Globus pallidus (tissue), 1 donor: ENCODE results near the gene CDH4.
"Not testable (repeated sequence)": the region's sequence is repeated elsewhere in the genome, so short reads cannot be mapped to it uniquely, and the experiment has no call there.

ENCODE experiments used
- DNase-seq: peaks from one replicate; pipeline ENCODE4 v3.0.0-alpha.2; 2015; ENCODE audit warnings: low spot score

The CDH4 gene

DNA sequence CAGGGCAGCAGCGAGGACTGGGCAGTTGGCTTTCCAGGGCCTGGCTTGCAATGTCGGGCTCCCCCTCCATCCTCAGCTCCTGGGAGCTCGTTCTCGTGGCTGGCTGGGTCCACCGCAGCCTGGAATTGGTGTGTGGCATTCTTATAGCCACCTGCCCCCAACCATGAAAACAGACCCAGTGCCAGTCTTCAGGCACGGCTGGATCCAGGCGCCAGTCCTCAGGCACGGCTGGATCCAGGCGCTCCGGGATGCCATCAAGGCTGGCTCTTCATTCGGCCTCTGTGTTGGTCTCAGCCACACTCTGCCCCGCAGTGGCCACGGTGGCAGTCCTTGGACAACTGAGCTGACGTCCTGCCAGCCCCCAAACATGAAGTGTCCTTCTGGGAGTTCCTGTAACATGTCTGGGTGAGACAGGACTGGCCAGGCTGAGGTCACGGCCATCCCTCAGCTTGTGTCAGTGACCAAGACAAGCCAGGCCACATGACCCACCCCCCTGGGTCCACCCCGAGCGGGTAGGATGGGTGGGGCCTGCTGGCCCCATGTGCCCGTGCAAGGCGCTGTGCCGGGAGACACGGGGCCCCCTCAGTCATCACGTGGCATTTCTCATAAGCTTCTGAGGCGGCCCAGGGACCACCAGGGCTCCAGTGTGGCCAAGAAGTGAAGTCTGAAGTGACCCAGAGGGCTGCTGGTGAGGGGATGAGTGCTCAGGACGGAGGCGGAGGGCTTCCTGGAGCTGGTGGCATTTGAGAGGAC is 714.6 kb downstream of the CDH4 start:
- DNase-seq = no peak

DNA sequence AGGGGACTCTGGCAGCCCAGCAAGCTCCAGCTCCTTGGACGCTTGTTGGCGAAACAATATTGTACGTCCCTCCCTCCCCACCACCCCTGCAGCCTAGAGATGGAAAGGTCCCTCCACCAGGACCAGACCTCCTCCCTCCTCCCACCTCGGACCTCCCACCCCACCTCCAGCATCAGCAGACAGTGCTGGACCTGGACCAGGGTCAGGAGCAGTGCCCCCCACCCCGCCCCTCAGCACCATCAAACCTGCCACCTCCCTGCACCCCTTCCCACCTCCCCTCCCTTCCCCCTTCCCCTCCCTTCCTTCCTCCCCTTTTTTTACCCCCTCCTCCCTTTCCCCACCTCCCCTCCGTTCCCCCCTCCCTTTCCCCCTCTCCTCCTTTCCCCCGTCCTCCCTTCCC is 715.2 kb downstream of the CDH4 start:
- DNase-seq = no peak

DNA sequence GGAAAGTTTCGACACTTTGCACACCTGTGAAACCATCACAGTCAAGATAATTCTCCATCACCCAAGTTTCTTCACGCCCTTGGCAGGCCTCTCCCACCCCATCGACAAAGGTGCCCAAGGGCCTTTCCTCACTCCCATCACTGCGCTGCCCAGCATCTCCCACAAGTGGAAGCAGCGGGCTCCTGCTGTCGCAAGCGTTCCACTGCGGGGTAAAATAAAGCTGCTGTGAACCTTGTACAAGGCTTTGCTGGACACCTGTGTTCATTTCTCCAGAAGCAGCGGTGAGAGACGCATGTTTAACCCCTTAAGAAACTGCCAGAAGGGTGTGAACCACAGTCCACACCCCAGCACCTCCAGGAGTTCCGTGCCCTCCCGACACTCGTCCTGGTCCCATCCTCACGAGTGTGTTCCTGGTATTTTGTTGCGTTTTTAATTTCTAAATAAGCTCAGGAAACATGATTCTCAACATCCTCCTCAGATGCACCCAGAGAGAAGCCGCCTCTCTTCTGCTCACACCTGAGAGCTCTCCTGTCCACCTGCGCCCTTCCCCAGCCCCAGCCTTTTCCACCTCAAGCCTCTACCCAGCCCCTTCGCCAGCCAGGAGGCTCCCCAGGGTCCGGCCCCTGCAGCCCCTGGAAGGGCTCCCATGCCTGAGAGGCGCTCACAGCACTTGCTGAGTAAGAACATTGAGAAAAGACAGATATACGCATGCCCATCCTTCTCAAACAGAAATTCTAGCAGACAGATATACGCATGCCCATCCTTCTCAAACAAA is 716.2 kb downstream of the CDH4 start:
- no peak for DNase-seq

DNA sequence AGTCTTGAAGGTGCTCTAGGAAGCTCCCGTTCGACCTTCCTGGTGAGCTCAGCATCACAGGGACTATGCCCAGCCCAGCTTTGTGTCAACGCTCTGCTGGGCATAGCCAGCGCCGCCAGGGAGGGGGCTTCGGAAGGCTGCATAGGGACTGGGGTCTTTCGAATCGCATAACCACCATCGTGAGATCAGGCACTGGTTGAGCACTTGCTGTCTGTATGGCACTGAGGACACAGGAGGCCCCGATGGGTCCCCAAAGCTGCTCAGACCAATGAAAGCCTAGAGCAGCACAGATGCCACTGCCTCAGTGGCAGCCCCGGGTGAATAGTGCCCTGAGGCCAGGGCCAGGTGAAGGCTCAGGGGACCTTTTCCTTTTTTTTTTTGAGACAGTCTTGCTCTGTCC is 716.9 kb downstream of the CDH4 start:
- DNase-seq = no peak

DNA sequence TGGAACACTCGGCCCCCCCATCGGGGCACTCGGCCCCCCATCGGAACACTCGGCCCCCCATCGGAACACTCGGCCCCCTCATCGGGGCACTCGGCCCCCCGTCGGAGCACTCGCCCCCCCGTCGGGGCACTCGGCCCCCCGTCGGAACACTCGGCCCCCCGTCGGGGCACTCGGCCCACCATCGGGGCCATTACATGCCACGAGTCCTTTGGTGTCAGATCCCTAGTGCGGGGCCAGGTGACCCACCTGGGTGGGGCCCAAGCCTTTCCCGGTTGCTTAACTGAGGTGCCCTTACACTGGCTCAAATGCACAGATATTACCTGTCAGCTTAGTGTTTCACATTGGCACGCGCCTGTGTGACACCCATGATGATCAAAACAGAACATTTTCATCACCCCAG is 717.7 kb downstream of the CDH4 start:
- no peak for DNase-seq

DNA sequence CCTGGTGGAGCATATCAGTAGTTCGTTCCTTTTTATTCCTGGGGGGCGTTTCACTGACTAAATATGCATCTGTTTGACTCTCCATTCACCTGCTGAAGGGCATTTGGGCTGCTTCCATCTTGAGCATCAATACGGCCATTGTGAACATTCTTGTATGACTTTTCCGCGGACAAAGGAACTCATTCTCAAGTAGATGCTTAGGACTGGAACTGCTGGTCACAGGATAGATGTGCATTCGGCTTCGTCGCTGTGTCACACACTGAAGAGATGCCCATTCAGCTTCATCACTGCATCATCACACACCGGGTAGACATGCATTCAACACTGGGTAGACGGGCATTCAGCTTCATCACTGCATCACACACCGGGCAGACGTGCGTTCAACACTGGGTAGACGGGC is 718.3 kb downstream of the CDH4 start:
- DNase-seq = peak; percentile 80

DNA sequence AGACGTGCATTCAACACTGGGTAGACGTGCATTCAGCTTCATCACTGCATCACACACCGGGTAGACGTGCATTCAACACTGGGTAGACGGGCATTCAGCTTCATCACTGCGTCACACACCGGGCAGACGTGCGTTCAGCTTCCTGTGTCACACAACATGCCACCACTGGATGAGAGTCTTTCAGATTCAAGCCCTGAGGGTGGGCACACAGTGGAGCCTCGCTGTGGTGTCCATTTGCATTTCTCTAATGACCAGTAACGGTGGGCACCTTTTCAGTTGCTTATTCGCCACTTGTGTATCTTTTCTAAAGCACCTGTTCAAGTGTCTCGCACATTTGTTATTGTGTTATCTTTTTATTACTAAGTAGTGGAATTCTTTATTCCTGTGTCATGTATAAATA is 719.5 kb downstream of the CDH4 start:
- DNase-seq = not testable (repeated sequence)

DNA sequence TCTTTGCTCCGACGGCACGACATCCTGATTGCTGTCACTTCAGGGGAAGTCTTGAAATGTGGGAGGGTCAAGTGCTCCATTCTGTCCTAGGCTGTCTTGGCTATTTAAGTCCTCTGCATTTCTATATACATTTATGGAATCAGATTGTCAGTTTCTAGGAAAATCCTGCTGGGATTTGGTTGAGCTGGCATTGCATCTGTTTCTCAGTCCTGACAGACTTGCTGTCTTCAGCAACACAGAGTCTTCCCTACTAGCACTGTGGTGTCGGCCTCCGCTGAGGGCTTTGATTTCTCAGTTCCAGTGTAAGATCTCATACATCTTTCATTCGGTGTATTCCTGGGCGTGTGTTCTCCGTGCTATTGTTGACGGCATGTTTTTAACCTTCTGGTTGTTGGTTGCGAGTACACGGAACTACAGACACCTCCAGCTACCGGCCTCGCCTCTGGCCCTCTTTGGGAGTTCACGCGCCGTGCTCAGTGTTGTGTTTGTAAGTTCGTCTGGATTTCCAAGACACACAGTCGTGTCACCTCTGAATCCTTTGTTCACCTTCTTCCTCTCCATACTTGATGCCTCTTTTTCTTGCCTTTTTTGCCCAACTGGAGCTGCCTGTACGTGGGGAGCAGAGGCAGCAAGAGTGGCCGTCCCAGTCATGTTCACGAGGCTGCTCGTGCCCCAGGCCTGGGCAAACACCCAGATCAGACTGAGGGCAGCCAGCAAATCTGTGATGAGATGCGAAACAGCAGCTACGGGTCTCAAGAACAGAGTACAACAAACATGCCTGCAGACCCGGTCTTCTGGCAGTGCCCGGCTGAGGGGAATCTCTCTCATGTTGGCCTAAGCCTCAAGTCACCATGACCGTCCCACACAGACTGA is 720.8 kb downstream of the CDH4 start:
- no peak for DNase-seq

DNA sequence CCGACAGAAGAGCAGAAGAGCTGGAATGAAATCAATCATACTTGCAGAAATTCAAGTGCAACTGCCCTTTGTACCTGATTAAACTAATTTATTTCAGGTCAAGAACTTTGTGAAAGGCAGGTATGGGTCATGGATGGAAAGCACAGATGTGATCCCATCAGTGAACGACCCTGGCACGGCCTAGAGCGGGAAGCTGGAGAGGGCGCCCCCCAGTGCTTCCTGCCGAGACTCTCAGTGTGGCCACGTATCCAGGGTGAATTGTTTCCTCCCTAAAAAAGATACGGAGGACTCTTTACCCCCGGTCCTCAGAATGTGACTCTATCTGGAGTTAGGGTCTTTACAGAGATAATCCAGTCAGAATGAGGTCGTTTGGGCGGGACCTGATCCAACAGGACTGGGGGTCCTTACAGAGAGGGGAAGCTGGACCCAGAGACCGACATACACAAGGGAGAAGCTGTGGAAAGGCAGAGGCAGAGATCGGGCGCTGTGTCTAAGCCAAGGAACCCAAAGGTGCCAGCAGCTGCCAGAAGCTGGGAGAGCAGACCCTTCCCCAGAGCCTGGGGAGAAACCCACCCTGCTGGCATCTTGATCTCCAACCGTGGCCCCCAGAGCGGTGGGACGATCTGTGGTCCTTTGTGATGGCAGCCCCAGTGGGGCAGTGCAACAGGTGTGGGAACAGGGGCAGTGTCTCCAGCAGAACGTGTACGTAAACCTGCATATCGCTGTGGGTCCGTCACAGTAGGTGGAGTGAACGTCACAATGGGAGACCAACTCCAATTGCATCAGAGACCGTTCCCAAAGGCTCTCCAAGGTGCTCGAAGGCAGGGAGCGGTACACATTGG is 721.7 kb downstream of the CDH4 start:
- no peak for DNase-seq

DNA sequence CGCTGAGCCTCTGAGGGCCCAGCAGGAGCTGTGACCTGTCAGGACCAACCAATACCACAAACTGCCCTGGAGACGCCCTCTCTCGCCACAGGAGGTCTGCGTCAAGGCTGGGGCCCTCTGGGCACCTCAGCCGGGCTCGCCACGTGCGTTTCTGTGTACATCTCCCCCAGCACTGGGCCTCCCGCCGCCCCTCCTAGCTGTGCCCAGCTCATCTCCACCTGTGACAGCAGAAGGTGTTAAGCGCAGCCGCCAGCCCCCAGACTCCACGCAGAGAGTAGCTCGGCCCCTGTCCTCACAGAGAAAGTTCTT is 722.2 kb downstream of the CDH4 start:
- DNase-seq = no peak

DNA sequence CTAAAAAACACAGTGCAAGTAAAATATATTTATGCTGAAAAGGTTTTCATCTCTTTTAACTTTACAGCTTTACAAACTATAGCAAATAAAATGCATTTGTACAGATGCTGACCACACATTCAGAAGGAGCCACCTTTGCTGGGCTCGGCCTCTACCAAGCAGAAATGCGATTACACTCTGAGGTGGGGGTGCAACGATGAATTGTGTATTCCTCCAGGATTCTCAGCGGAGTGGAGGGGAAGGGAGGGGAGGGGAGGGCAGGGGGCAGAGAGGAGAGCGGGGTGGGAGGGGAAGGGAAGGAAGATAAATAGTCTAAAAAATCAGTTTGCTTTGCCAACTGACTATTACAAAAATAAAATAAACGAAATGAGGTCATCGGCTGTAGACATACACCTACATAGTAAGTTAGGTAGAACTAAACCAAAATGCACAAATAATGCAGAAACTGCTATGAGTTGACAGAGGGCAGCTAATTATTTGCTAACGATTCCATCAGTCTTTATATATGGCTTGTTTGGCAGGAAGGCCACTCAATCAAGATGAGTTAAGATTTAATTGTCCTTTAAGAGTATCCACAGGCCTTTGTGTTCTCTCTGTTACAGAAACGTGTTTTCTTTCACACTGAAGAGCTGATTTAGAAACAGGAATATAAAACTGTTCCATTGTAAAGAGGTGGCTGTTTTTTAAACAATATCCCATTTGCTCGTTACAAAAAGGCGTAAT is 723.5 kb downstream of the CDH4 start:
- DNase-seq = no peak

DNA sequence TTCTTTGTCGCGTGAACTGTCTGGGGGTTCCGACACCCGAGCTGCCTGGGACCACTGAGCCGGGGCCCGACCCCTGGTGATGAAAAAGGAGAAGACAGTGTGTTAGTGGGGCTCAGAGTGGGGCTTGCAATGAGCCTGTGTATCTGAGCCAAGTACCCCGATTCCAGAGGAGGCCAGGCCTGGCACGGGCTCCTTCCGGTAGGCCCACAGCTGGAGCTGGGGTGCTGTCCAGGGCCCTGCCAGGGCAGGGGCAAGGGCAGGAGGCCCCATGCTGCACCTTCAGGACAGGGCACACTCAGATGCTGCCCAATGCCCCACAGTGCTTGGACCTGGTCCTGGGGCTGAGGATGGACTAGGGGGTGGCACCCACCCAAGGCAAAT is 724.2 kb downstream of the CDH4 start:
- no peak for DNase-seq

DNA sequence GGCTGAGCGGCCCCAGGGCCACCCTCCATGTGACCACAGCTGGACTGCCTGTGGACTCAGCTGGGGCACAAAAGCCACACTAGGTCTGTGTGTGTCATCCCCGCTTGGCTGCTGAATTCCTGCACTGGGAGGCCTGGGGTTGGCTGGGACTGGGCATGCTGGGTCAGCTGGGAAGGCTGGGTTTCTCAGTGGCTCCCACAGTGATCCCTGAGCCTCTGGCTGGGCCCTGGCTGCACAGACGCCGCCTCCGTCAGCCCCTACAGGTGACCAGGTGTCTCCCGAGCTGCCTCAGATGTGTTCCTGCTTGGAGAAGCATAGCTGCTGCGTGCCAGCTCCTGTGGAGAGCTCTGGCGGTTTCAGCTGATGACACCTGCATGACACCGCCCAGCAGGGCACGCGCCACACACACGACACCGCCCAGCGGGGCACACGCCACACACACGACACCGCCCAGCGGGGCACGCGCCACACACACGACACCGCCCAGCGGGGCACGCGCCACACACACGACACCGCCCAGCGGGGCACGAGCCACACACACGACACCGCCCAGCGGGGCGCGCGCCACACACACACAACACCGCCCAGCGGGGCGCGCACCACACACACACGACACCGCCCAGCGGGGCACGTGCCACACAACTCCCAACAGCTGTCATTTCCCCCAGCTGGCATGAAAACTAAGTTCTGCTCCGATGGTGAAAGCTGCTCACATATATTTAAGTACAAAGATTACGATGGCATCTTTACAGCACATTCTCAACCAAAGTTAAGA is 724.8 kb downstream of the CDH4 start:
- peak; percentile 37 for DNase-seq

DNA sequence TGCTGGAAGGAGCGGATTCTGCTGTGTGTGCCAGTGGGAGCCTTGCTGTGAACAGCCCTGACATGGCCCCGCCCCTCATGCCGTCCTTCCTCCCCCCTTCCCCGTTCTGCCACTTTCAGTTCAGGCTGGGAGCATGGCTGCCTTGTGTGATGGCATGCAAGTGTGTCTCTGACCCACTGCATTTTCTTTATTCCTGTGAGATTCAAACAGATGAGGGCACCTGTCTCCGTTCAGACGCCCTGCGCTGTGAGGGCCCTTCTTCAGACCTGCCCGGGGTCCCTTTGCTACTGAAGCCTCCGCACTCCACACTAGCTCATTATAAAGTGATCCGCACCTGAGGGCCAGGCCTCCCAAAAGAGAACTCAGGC is 725.3 kb downstream of the CDH4 start:
- DNase-seq = no peak

DNA sequence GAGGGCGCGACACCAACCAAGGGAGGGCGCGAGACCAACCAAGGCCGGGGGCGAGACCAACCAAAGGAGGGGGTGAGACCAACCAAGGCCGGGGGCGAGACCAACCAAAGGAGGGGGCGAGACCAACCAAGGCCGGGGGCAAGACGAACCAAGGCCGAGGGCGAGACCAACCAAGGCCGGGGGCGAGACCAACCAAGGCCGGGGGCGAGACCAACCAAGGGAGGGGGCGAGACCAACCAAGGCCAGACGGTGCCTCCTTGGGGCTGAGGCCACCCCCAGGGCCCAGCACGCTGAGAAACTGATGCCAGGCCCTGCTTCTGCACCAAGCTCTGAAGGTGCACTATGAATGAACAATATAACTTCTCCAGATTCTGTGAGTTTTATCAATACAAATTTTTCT is 726.4 kb downstream of the CDH4 start:
- no peak for DNase-seq

DNA sequence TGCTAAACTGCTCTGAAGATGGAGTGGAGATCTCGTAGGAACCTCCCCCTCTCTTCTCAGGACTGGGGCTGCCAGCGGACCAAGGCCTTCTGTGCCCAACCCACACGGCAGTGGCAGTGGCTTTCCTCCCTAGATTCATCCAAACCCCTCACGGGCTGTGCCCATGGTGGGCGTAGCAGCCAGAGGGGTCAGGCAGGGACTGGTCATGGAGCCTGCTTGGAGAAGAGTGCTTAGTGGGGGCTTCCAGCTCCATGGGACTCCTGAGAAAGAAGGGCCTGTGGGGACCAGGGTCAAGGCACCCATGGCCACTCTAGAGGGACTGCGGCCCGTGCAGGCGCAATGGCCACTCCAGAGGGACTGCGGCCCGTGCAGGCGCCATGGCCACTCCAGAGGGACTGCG is 727.0 kb downstream of the CDH4 start:
- no peak for DNase-seq

DNA sequence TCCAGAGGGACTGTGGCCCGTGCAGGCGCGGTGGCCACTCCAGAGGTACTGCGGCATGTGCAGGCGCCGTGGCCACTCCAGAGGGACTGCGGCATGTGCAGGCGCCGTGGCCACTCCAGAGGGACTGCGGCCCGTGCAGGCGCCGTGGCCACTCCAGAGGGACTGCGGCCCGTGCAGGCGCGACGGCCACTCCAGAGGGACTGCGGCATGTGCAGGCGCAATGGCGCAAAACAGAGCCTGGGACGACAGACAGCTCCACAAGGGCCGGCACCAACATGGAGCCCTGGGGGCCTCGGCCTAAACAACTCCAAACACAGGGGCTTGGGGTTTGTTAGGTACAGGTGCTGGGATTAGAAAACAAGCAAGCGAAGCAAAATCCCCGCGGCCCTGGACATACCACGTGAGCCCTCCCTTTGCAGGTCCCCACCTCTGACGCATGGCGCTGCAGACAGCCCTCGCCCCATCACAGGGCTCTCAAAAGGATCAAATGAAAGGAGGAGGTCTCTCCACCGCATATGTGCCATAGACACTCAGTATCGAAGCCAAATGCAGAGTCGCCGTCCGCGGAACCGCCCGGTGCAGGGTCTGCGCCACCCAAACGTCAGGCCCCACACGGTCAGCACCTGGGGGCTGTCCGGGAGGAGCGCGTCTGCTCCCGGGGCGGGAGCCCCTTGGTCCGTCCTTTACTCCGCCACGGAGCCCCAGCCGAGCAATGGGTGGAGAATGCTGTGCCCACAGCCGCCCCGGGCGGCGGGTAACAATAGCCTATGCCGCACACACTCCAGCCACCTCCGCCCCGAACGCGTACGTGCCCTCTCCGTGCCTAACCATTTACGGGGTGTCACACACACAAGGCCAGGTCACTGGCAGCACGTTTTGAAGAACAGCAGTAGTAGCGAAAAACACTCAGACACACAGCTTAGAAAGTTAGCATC is 727.9 kb downstream of the CDH4 start:
- DNase-seq = no peak

DNA sequence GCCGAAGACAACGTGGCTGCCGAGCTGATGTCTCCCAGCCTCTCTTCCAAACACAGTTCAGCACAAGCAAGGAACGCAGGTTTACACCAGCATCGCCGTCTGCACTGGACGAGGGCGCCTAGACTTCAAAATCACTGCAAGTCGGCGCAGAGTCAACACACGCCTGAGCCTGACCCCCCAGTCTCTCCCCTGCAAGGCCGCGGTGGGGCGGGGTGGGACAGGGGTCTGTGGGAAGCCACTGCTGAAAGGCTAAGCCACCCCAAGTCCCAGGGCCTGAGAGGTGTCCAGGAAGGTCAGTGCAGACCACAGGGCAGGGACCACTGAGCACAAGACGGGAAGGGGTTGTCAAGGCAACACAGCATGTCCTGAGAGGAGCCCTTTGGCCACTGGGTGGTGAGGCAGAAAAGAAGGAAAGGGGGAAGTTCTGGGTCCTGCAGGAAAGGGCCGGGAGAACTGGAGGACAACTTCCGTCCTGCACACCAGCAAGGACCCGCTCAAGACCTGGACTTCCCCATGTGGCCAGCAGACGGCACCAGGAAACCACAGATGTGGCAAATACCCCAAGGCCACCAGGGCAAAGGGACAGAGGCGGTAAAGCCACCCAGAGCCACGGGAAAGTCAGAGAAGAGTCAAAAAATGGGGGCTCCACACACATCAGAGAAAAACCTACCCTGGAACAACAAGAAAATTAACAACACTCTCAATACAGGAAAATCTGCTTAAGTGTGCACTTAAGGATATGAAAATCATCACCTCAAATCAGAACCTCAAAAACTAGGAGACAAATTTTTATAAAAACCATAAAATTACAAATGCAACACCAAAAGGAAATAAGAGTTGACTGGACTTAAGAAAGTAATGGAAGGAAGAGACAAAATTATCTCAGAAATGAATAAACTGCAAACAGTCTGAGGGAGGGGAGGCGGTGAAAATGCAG is 728.9 kb downstream of the CDH4 start:
- no peak for DNase-seq
